Loucy (cell line): ENCODE results near the gene SLITRK4.

Experiments
- CTCF ChIP-seq: fragments of 200-600 bp; sonication (generic); conservative IDR thresholded peaks from 2 replicates; pipeline ENCODE4 v1.5.1; 2014; ENCODE audit warnings: mild to moderate bottlenecking, antibody characterized with exemption, low read length
- EZH2phosphoT487 ChIP-seq: fragments of 200-600 bp; IDR thresholded peaks from 2 replicates; pipeline ENCODE4 v1.6.1; 2018; ENCODE audit warnings: antibody characterized with exemption, mild to moderate bottlenecking, moderate library complexity, borderline replicate concordance

GRCh38 chrX:143663755-143664154 lies 27.9 kb upstream of the SLITRK4 start:
- TF ChIP-seq EZH2phosphoT487 (no peak), CTCF (no peak)
